ENCODE measurements around the gene TPRG1.

GRCh38 chr3:189282741-189283140 lies 111.0 kb downstream of the TPRG1 start:
- TF ChIP-seq NCOA1 (IDR thresholded peaks at IDR 0.05; ENCODE audit: low read depth) (no peak), JUND (IDR thresholded peaks at IDR 0.05; ENCODE audit: borderline replicate concordance, low read depth, low read length) (no peak), JUND (tag; IDR thresholded peaks at IDR 0.05; ENCODE audit: borderline replicate concordance, low read depth, low read length) (no peak), CTCF (IDR thresholded peaks at IDR 0.05 in 2 of 3, conservative IDR thresholded peaks at IDR 0.05 in 1 of 3; ENCODE audit: insufficient read depth in 2 of 3, low read depth in 1 of 3, low read length in 3 of 3) (no peak), TBP (optimal IDR thresholded peaks at IDR 0.05; ENCODE audit: low read depth, low read length) (no peak), ZNF766 (CRISPR knock-in tag; conservative IDR thresholded peaks at IDR 0.05) (no peak), POLR2AphosphoS5 (IDR thresholded peaks at IDR 0.05; ENCODE audit: control insufficient read depth, insufficient read depth, low read depth, low read length) (no peak), EP300 (IDR thresholded peaks at IDR 0.05; ENCODE audit: low read length) (no peak), PRPF4 (IDR thresholded peaks at IDR 0.05; ENCODE audit: insufficient read depth, low read depth, low read length, poor library complexity, severe bottlenecking) (no peak), KLF1 (tag; IDR thresholded peaks at IDR 0.05) (no peak), HNRNPUL1 (IDR thresholded peaks at IDR 0.05; ENCODE audit: low read length) (no peak), POLR2A (conservative IDR thresholded peaks at IDR 0.05) (no peak)
- TF ChIP-seq, protein P1, sequence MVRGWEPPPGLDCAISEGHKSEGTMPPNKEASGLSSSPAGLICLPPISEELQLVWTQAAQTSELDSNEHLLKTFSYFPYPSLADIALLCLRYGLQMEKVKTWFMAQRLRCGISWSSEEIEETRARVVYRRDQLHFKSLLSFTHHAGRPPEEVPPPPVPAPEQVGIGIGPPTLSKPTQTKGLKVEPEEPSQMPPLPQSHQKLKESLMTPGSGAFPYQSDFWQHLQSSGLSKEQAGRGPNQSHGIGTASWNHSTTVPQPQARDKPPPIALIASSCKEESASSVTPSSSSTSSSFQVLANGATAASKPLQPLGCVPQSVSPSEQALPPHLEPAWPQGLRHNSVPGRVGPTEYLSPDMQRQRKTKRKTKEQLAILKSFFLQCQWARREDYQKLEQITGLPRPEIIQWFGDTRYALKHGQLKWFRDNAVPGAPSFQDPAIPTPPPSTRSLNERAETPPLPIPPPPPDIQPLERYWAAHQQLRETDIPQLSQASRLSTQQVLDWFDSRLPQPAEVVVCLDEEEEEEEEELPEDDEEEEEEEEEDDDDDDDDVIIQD (CRISPR knock-in tag; IDR thresholded peaks at IDR 0.05): no peak

All from K562 (cell line).